HEK293 (cell line): ENCODE measurements around the gene PCDHGB2.

Experiments
- CTCF ChIA-PET: fragments of 350-600 bp; formaldehyde crosslinking; extraction: SDS; loops from one replicate; lab custom pipeline; 2021; ENCODE audit warnings: antibody characterized with exemption; lab: Yijun Ruan, JAX
- POLR2A ChIA-PET: fragments of 300-600 bp; formaldehyde crosslinking; extraction: SDS; loops from one replicate; lab custom pipeline; 2020; ENCODE audit warnings: antibody characterized with exemption, inconsistent platforms; lab: Yijun Ruan, JAX
- H3K27ac ChIP-seq: fragments of 200-500 bp; sonication (Bioruptor generic); 2 replicates; pipeline ENCODE4 v1.5.1; 2014; ENCODE audit warnings: low read depth, low read length, control low read depth, inconsistent platforms; ENCODE audit errors: extremely low read depth
- H3K36me3 ChIP-seq, 2 experiments: fragments of 200-500 bp in 1 of 2; sonication (Bioruptor generic) in 1 of 2; 1 replicate in 1 of 2; 2 replicates in 1 of 2; pipeline ENCODE4 v1.5.1; 2014 to 2017; ENCODE audit warnings: inconsistent platforms in 2 of 2, low read length in 2 of 2; ENCODE audit not compliant: control insufficient read depth in 2 of 2, insufficient read depth in 1 of 2
- H3K4me1 ChIP-seq: fragments of 200-500 bp; sonication (Bioruptor generic); 2 replicates; pipeline ENCODE4 v1.5.1; 2014; ENCODE audit warnings: mild to moderate bottlenecking, low read length, inconsistent platforms; ENCODE audit not compliant: control insufficient read depth, insufficient read depth
- H3K4me3 ChIP-seq: 2 replicates; pipeline ENCODE4 v1.5.1; 2011; ENCODE audit warnings: low read depth, mild to moderate bottlenecking, control low read depth, low read length, moderate library complexity
- H3K9me3 ChIP-seq: fragments of 200-500 bp; sonication (Bioruptor generic); 2 replicates; pipeline ENCODE4 v1.5.1; 2014; ENCODE audit warnings: low read depth, low read length, inconsistent platforms; ENCODE audit not compliant: control insufficient read depth, insufficient read depth
- GLI2 ChIP-seq: fragments of 450-650 bp; formaldehyde crosslinking; IDR thresholded peaks from 2 replicates; pipeline ENCODE4; 2017; ENCODE audit warnings: missing biosample characterization, missing genetic modification characterization, low read depth, borderline replicate concordance
- HOXA7 ChIP-seq: sonication (generic); formaldehyde crosslinking; IDR thresholded peaks from 2 replicates; pipeline ENCODE4 v1.8.1; 2022; ENCODE audit warnings: missing genetic modification reagents, borderline replicate concordance
- KLF9 ChIP-seq: fragments of 450-650 bp; formaldehyde crosslinking; IDR thresholded peaks from 2 replicates; pipeline ENCODE4 v1.5.1; 2016; ENCODE audit warnings: missing biosample characterization, missing genetic modification characterization, low read depth
- PATZ1 ChIP-seq: fragments of 450-650 bp; formaldehyde crosslinking; IDR thresholded peaks from 2 replicates; pipeline ENCODE4 v1.5.1; 2016; ENCODE audit warnings: missing biosample characterization, missing genetic modification characterization
- PRDM4 ChIP-seq: fragments of 450-650 bp; formaldehyde crosslinking; IDR thresholded peaks from 2 replicates; pipeline ENCODE4 v1.5.1; 2017; ENCODE audit warnings: missing biosample characterization, missing genetic modification characterization
- RBAK ChIP-seq: fragments of 450-650 bp; formaldehyde crosslinking; IDR thresholded peaks from 2 replicates; pipeline ENCODE4 v1.5.1; 2016; ENCODE audit warnings: missing biosample characterization, missing genetic modification characterization
- SP3 ChIP-seq: fragments of 450-650 bp; formaldehyde crosslinking; IDR thresholded peaks from 2 replicates; pipeline ENCODE4 v1.5.1; 2016; ENCODE audit warnings: missing biosample characterization, missing genetic modification characterization
- YY2 ChIP-seq: fragments of 450-650 bp; formaldehyde crosslinking; IDR thresholded peaks from 2 replicates; pipeline ENCODE4 v1.5.1; 2016; ENCODE audit warnings: missing biosample characterization, missing genetic modification characterization
- ZBTB6 ChIP-seq: fragments of 450-650 bp; formaldehyde crosslinking; IDR thresholded peaks from 2 replicates; pipeline ENCODE4 v1.5.1; 2017; ENCODE audit warnings: missing biosample characterization, missing genetic modification characterization
- ZBTB7A ChIP-seq: fragments of 450-650 bp; formaldehyde crosslinking; IDR thresholded peaks from 2 replicates; pipeline ENCODE4 v1.5.1; 2016; ENCODE audit warnings: low read depth, missing biosample characterization, missing genetic modification characterization
- ZNF112 ChIP-seq: fragments of 450-650 bp; formaldehyde crosslinking; IDR thresholded peaks from 2 replicates; pipeline ENCODE4 v1.5.0; 2017; ENCODE audit warnings: missing biosample characterization, missing genetic modification characterization
- ZNF132 ChIP-seq: fragments of 450-650 bp; formaldehyde crosslinking; IDR thresholded peaks from 2 replicates; pipeline ENCODE4 v1.5.1; 2017; ENCODE audit warnings: missing biosample characterization, missing genetic modification characterization, borderline replicate concordance
- ZNF16 ChIP-seq: fragments of 450-650 bp; formaldehyde crosslinking; IDR thresholded peaks from 2 replicates; pipeline ENCODE4 v1.5.1; 2016; ENCODE audit warnings: low read depth, missing biosample characterization, missing genetic modification characterization
- ZNF223 ChIP-seq: fragments of 450-650 bp; formaldehyde crosslinking; IDR thresholded peaks from 2 replicates; pipeline ENCODE4 v1.5.1; 2016; ENCODE audit warnings: missing biosample characterization, missing genetic modification characterization
- ZNF274 ChIP-seq, 2 experiments: fragments of 200-500 bp in 1 of 2; fragments of 450-650 bp in 1 of 2; sonication (Bioruptor generic) in 1 of 2; formaldehyde crosslinking in 1 of 2; IDR thresholded peaks; 2 replicates each; pipeline versions ENCODE4 v1.5.1 to v1.6.1; 2014 to 2016; ENCODE audit warnings: borderline replicate concordance in 1 of 2, inconsistent platforms in 1 of 2, low read length in 1 of 2, missing biosample characterization in 1 of 2, missing genetic modification characterization in 1 of 2
- ZNF311 ChIP-seq: fragments of 450-650 bp; formaldehyde crosslinking; IDR thresholded peaks from 2 replicates; pipeline ENCODE4 v1.5.1; 2017; ENCODE audit warnings: missing biosample characterization, missing genetic modification characterization, borderline replicate concordance
- ZNF341 ChIP-seq: fragments of 450-650 bp; formaldehyde crosslinking; IDR thresholded peaks from 2 replicates; pipeline ENCODE4; 2016; ENCODE audit warnings: low read depth, missing biosample characterization, missing genetic modification characterization
- ZNF416 ChIP-seq: fragments of 450-650 bp; formaldehyde crosslinking; IDR thresholded peaks from 2 replicates; pipeline ENCODE4 v1.5.1; 2016; ENCODE audit warnings: missing biosample characterization, missing genetic modification characterization
- ZNF488 ChIP-seq: fragments of 450-650 bp; formaldehyde crosslinking; IDR thresholded peaks from 2 replicates; pipeline ENCODE4 v1.5.1; 2016; ENCODE audit warnings: missing biosample characterization, missing genetic modification characterization
- ZNF521 ChIP-seq: fragments of 450-650 bp; formaldehyde crosslinking; IDR thresholded peaks from 2 replicates; pipeline ENCODE4 v1.5.1; 2017; ENCODE audit warnings: missing biosample characterization, mild to moderate bottlenecking, missing genetic modification characterization
- ZNF558 ChIP-seq: fragments of 450-650 bp; formaldehyde crosslinking; IDR thresholded peaks from 2 replicates; pipeline ENCODE4 v1.5.1; 2016; ENCODE audit warnings: missing biosample characterization, missing genetic modification characterization
- ZNF600 ChIP-seq: fragments of 450-650 bp; formaldehyde crosslinking; IDR thresholded peaks from 2 replicates; pipeline ENCODE4 v1.5.1; 2016; ENCODE audit warnings: missing biosample characterization, missing genetic modification characterization
- ZNF654 ChIP-seq: fragments of 450-650 bp; formaldehyde crosslinking; IDR thresholded peaks from 2 replicates; pipeline ENCODE4 v1.5.1; 2016; ENCODE audit warnings: low read depth, missing biosample characterization, missing genetic modification characterization
- ZNF701 ChIP-seq: fragments of 450-650 bp; formaldehyde crosslinking; IDR thresholded peaks from 2 replicates; pipeline ENCODE4 v1.5.1; 2016; ENCODE audit warnings: missing biosample characterization, missing genetic modification characterization
- ZSCAN23 ChIP-seq: fragments of 450-650 bp; formaldehyde crosslinking; IDR thresholded peaks from 2 replicates; pipeline ENCODE4 v1.5.1; 2016; ENCODE audit warnings: missing biosample characterization, missing genetic modification characterization
- ZSCAN30 ChIP-seq: fragments of 450-650 bp; IDR thresholded peaks from 2 replicates; pipeline ENCODE4 v1.5.1; 2018; ENCODE audit warnings: missing biosample characterization, mild to moderate bottlenecking, missing genetic modification characterization, moderate library complexity
- ZSCAN4 ChIP-seq: fragments of 450-650 bp; formaldehyde crosslinking; IDR thresholded peaks from 2 replicates; pipeline ENCODE4 v1.5.1; 2017; ENCODE audit warnings: missing biosample characterization, missing genetic modification characterization
- ZXDB ChIP-seq: fragments of 450-650 bp; formaldehyde crosslinking; IDR thresholded peaks from 2 replicates; pipeline ENCODE4 v1.5.1; 2016; ENCODE audit warnings: missing biosample characterization, missing genetic modification characterization

The PCDHGB2 gene

GRCh38 chr5:141409598-141410306 is 50.0 kb downstream of the PCDHGB2 start:
- H3K36me3 ChIP-seq: no peaks in the 10 kb centered on the region
- TF ChIP-seq PATZ1 (tag by site-specific recombination): no peak
- no peak for TF ChIP-seq ZNF701 (tag by site-specific recombination)
- no peak for TF ChIP-seq ZNF416
- TF ChIP-seq HOXA7 (CRISPR knock-in tag): no peak
- TF ChIP-seq ZBTB6 (tag by site-specific recombination): no peak
- no peak for TF ChIP-seq ZNF274 (IDR thresholded peaks at IDR 0.05; ENCODE audit: low read length)
- TF ChIP-seq ZNF274 (tag by site-specific recombination; IDR thresholded peaks at IDR 0.05; ENCODE audit: borderline replicate concordance): no peak
- TF ChIP-seq ZNF558 (tag by site-specific recombination): no peak
- TF ChIP-seq ZNF112 (tag by site-specific recombination): no peak
- TF ChIP-seq ZNF311 (tag by site-specific recombination): no peak
- no peak for TF ChIP-seq ZNF16 (tag by site-specific recombination)
- TF ChIP-seq ZNF223 (tag by site-specific recombination): no peak
- no peak for TF ChIP-seq ZNF132 (tag by site-specific recombination)
- TF ChIP-seq RBAK (tag by site-specific recombination): no peak
- TF ChIP-seq, all 188 proteins: peak for 0
- H3K4me1 ChIP-seq: no peaks in the 10 kb centered on the region
- ChIA-PET CTCF (interaction anchor here (0.7 to 1.0 kb wide), 2 partner anchors 148 to 167 kb away, joined by 3 to 4 read pairs; no protein-coding TSS in a partner anchor), POLR2A (no interaction called here)
- no peaks in the 10 kb centered on the region for H3K9me3 ChIP-seq
- no peak overlapping the region for H3K4me3 ChIP-seq
- H3K27ac ChIP-seq: no peak overlapping the region

- Histone ChIP-seq H3K36me3 (no peaks in the 10 kb centered on the region), H3K27ac (no peak overlapping the region), H3K9me3 (no peaks in the 10 kb centered on the region), H3K4me1 (no peaks in the 10 kb centered on the region), H3K4me3 (no peak overlapping the region)
- ChIA-PET POLR2A (no interaction called here), CTCF (interaction anchor here (0.6 to 1.5 kb wide), 2 partner anchors 10 to 726 kb away, joined by 4 to 6 read pairs; partner anchors contain the start of gene PCDHGA11)
- no peak for TF ChIP-seq ZSCAN30 (tag by site-specific recombination)
- TF ChIP-seq KLF9 (tag by site-specific recombination): no peak
- TF ChIP-seq ZNF521 (tag by site-specific recombination): no peak
- TF ChIP-seq ZBTB7A (tag by site-specific recombination): no peak
- no peak for TF ChIP-seq ZNF600 (tag by site-specific recombination)
- no peak for TF ChIP-seq ZNF341 (tag by site-specific recombination)
- no peak for TF ChIP-seq GLI2 (tag by site-specific recombination)
- TF ChIP-seq ZSCAN23 (tag by site-specific recombination): no peak
- no peak for TF ChIP-seq SP3 (tag by site-specific recombination)
- TF ChIP-seq ZNF654 (tag by site-specific recombination): no peak
- no peak for TF ChIP-seq PRDM4 (tag by site-specific recombination)
- no peak for TF ChIP-seq ZSCAN4 (tag by site-specific recombination)
- no peak for TF ChIP-seq ZXDB (tag by site-specific recombination)
- no peak for TF ChIP-seq ZNF488
- TF ChIP-seq YY2 (tag by site-specific recombination): no peak
These were observed 51.8 kb downstream of the PCDHGB2 start for GRCh38 chr5:141411575-141411974.
